ENCODE measurements around the gene FLYWCH1. TPM values are rescaled to one million over a fixed set of nuclear protein-coding genes. Genes with fewer than 3 reads are reported as not detected.

FLYWCH1 gene
- total and polyA plus RNA-seq, 2 donors (not counting 1 experiment from before 2014, with no cell fraction given): 78.3 to 120 TPM

DNA sequence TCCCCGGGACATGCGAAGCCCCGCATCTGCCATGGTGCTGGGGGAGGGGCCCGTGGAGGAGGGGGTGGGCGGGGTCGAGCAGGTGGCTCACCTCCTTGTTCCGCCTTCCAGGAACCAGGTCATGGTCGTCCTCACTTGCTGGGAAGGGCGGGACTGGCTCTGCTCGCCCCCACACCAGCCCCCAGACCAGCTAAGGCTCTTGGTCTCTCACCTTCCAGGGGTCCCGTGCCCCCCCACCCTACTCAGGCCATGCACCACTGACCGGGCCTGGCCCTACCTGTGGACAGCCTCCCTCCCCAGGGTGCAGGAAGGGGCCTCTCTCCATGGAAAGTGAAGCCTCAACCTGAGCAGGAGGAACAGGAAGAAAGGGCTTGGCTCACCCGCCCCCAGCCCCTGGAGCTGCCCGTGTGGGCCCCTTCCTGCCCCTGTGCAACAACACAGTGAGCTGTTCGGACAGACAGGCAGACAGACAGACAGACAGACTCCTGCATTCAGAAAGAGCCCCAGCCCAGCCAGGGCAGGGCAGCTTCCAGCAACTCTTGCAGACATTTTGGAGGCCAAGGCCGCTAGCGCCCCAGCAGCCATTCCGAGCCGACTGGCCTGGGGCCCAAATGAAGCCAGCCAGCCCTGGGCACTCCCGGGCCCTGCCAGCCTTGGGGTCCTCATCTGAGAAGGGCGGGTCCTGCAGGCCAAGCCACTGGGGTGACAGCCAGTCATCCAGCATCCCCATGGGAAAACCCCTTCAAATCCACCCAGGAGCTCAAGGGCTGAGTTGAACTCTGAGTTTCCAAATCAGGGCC lies 44.2 kb downstream of the FLYWCH1 start:
- H3K9me3 Mint-ChIP-seq (ENCODE audit: insufficient read depth): no peaks in the 10 kb centered on the region
- H4K20me1 ChIP-seq (ENCODE audit: control insufficient read depth, insufficient read depth, low read length, poor library complexity, severe bottlenecking): no peaks in the 10 kb centered on the region
- no peak overlapping the region for H3K4me3 Mint-ChIP-seq
- intact Hi-C loops (cut with micrococcal nuclease): no loop called here
- peak overlapping the region; percentile 25 for H3K4me2 ChIP-seq (replicated peaks; ENCODE audit: low read depth, low read length, poor library complexity, severe bottlenecking)
- H3K79me2 ChIP-seq (ENCODE audit: control insufficient read depth, insufficient read depth, low read length): no peaks in the 10 kb centered on the region
- H3K27ac ChIP-seq (ENCODE audit: low read length in 2 of 2): no peak overlapping the region
- CTCF ChIA-PET: interaction anchor here (1.6 kb wide), 1 partner anchor 29 kb away, joined by 5 read pairs; no protein-coding TSS in a partner anchor
- H3K4me1 ChIP-seq (ENCODE audit: control insufficient read depth in 2 of 2, insufficient read depth in 2 of 2, low read length in 2 of 2): peaks cover 13 to 26% of the 10 kb centered on the region in 2 donors
- H3K9ac ChIP-seq (ENCODE audit: low read length): no peak overlapping the region
- POLR2A ChIA-PET: no interaction called here
- H3K36me3 ChIP-seq (replicated peaks in 1 of 2; ENCODE audit: control extremely low read depth in 1 of 2, control insufficient read depth in 1 of 2, extremely low read depth in 1 of 2, insufficient read depth in 2 of 2, low read length in 1 of 2): no peaks in the 10 kb centered on the region
- 16% methylated on average over 21 of the region's 21 CpGs for WGBS (ENCODE audit: insufficient coverage)
- peaks cover 0 to 34% (median 5%) of the 10 kb centered on the region in 4 experiments for H3K27me3 ChIP-seq (replicated peaks in 1 of 4; ENCODE audit: control extremely low read depth in 1 of 4, control insufficient read depth in 3 of 4, insufficient read depth in 4 of 4, low read length in 3 of 4)
- TF ChIP-seq, protein P1, sequence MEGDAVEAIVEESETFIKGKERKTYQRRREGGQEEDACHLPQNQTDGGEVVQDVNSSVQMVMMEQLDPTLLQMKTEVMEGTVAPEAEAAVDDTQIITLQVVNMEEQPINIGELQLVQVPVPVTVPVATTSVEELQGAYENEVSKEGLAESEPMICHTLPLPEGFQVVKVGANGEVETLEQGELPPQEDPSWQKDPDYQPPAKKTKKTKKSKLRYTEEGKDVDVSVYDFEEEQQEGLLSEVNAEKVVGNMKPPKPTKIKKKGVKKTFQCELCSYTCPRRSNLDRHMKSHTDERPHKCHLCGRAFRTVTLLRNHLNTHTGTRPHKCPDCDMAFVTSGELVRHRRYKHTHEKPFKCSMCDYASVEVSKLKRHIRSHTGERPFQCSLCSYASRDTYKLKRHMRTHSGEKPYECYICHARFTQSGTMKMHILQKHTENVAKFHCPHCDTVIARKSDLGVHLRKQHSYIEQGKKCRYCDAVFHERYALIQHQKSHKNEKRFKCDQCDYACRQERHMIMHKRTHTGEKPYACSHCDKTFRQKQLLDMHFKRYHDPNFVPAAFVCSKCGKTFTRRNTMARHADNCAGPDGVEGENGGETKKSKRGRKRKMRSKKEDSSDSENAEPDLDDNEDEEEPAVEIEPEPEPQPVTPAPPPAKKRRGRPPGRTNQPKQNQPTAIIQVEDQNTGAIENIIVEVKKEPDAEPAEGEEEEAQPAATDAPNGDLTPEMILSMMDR (IDR thresholded peaks at IDR 0.05): no peak
- TF ChIP-seq EZH2 (IDR thresholded peaks at IDR 0.05; ENCODE audit: borderline replicate concordance, insufficient read depth, low read depth, low read length, poor library complexity, severe bottlenecking): no peak
- no peak overlapping the region for H3K27ac Mint-ChIP-seq
- H3K9me3 ChIP-seq (ENCODE audit: control extremely low read depth in 1 of 3, control insufficient read depth in 2 of 3, insufficient read depth in 1 of 3, low read length in 2 of 3): peaks cover 0 to 3% (median 0%) of the 10 kb centered on the region in 3 donors
- ATAC-seq (ENCODE audit: low read depth) (no peak), DNase-seq (no peak)
- H2AFZ ChIP-seq (ENCODE audit: insufficient read depth, low read depth, low read length, poor library complexity, severe bottlenecking): no peak overlapping the region
- no peaks in the 10 kb centered on the region for H3K4me1 Mint-ChIP-seq
- no peak overlapping the region for H3K4me3 ChIP-seq (ENCODE audit: control extremely low read depth in 1 of 5, extremely low read depth in 1 of 5, insufficient read depth in 1 of 5, low read depth in 2 of 5, low read length in 4 of 5)
- H3K27me3 Mint-ChIP-seq: peaks cover 23% of the 10 kb centered on the region

DNA sequence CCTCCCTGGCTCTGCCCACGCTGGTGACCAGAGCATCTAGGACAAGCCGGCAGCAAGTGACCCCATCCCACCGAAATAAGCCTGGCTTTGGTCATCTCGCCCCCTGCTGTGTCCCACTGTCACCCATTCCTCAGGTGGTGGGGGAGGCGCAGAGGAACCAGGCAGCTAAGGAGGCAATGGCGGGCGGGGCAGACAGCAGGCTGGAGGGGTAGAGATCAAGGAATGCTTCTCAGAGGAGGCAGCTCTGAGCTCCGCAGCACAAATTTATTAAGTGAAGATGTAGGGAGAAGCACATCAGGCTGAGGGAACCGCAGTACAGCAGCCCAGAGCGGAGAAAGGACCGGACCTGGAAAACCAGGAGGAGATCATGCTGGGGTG lies 44.8 kb downstream of the FLYWCH1 start:
- no peak for TF ChIP-seq EZH2 (IDR thresholded peaks at IDR 0.05; ENCODE audit: borderline replicate concordance, insufficient read depth, low read depth, low read length, poor library complexity, severe bottlenecking)
- TF ChIP-seq, protein P1 (IDR thresholded peaks at IDR 0.05): no peak
- ATAC-seq (ENCODE audit: low read depth) (no peak), DNase-seq (no peak)
- WGBS (ENCODE audit: insufficient coverage): 99% methylated on average over 8 of the region's 11 CpGs
- Mint-ChIP-seq H3K4me1 (no peaks in the 10 kb centered on the region), H3K27me3 (peaks cover 23% of the 10 kb centered on the region), H3K9me3 (ENCODE audit: insufficient read depth) (no peaks in the 10 kb centered on the region), H3K27ac (no peak overlapping the region), H3K4me3 (no peak overlapping the region)
- peaks cover 0 to 3% (median 0%) of the 10 kb centered on the region in 3 donors for H3K9me3 ChIP-seq (ENCODE audit: control extremely low read depth in 1 of 3, control insufficient read depth in 2 of 3, insufficient read depth in 1 of 3, low read length in 2 of 3)
- no peak overlapping the region for H3K4me2 ChIP-seq (replicated peaks; ENCODE audit: low read depth, low read length, poor library complexity, severe bottlenecking)
- peaks cover 13 to 26% of the 10 kb centered on the region in 2 donors for H3K4me1 ChIP-seq (ENCODE audit: control insufficient read depth in 2 of 2, insufficient read depth in 2 of 2, low read length in 2 of 2)
- no peaks in the 10 kb centered on the region for H3K36me3 ChIP-seq (replicated peaks in 1 of 2; ENCODE audit: control extremely low read depth in 1 of 2, control insufficient read depth in 1 of 2, extremely low read depth in 1 of 2, insufficient read depth in 2 of 2, low read length in 1 of 2)
- POLR2A ChIA-PET: no interaction called here
- intact Hi-C loops (cut with micrococcal nuclease): no loop called here
- no peak overlapping the region for H3K9ac ChIP-seq (ENCODE audit: low read length)
- no peak overlapping the region for H2AFZ ChIP-seq (ENCODE audit: insufficient read depth, low read depth, low read length, poor library complexity, severe bottlenecking)
- peaks cover 0 to 34% (median 5%) of the 10 kb centered on the region in 4 experiments for H3K27me3 ChIP-seq (replicated peaks in 1 of 4; ENCODE audit: control extremely low read depth in 1 of 4, control insufficient read depth in 3 of 4, insufficient read depth in 4 of 4, low read length in 3 of 4)
- CTCF ChIA-PET: interaction anchor here (1.6 kb wide), 1 partner anchor 29 kb away, joined by 5 read pairs; no protein-coding TSS in a partner anchor
- no peak overlapping the region for H3K4me3 ChIP-seq (ENCODE audit: control extremely low read depth in 1 of 5, extremely low read depth in 1 of 5, insufficient read depth in 1 of 5, low read depth in 2 of 5, low read length in 4 of 5)
- H3K79me2 ChIP-seq (ENCODE audit: control insufficient read depth, insufficient read depth, low read length): no peaks in the 10 kb centered on the region
- no peaks in the 10 kb centered on the region for H4K20me1 ChIP-seq (ENCODE audit: control insufficient read depth, insufficient read depth, low read length, poor library complexity, severe bottlenecking)
- H3K27ac ChIP-seq (ENCODE audit: low read length in 2 of 2): no peak overlapping the region

Data from B cell (primary cell).